ENCODE results near the gene SLFN14.
"Not testable (repeated sequence)": the region's sequence is repeated elsewhere in the genome, so short reads cannot be mapped to it uniquely, and the experiment has no call there.

SLFN14 gene

DNA sequence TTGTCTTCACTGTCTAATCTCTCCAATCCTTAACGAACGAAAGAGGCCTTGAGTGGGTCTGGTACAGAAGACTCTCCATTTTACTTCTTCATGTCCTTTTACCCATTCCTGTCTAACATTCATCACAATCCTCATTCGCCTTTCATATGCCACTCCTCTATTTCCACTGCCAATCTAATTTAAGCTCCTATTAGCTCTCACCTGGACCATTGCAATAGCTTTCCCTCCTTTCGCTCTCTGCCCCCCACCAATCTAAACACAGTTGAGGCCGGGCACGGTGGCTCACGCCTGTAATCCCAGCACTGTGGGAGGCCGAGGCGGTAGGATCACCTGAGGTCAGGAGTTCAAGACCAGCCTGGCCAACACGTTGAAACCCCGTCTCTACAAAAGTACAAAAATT lies 6.3 kb upstream of the SLFN14 start:
- peak overlapping the region; percentile 99 for H3K4me3 ChIP-seq (ENCODE audit: low read length)
- no peak for DNase-seq (ENCODE audit: low read depth, low spot score)

DNA sequence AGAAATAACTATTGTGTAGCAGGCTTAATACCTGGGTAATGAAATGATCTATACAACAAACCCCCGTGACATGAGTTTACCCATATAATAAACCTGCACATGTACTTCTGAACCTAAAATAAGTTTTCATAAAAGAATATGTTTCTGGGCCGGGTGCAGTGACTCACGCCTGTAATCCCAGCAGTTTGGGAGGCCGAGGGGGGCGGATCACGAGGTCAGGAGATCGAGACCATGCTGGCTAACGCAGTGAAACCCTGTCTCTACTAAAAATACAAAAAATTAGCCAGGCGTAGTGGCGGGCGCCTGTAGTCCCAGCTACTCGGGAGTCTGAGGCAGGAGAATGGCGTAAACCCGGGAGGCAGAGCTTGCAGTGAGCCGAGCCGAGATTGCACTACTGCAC lies 2.6 kb upstream of the SLFN14 start:
- DNase-seq (ENCODE audit: low read depth, low spot score): not testable (repeated sequence)

DNA sequence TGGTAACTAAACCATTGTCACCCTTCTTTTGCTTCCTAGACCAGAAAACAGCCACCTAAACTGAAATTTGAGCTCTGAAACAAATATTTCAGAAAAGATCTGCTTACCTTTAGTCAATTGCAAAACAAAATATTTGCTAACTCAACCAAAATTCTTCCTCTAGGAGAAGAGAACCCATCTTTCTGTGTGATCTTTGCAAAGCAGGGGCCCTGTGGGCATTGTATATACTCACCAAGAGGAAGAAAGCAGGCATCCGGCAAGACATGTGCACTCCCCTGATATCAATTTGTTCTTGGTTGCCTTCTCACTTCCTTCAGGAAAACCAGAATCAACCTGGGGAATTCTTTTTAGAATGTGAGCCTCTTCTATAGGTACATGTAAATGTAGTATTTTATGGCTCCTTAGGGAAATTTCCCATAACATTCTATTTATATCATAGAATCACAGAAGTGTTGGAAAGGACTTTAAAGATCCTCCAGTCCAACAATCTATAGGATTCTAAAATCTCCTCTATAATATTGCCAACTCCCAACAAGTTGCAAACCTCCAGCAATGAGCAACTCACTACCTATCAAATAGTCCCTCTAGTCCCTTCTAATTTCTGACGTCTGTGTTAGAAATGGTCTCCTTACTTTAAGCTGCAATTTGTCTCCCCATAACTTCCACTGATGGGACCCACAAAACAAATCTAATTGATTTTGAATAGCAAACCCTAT lies 966 bp downstream of the SLFN14 start:
- no peak for DNase-seq (ENCODE audit: low read depth, low spot score)
- no peak overlapping the region for H3K4me3 ChIP-seq (ENCODE audit: low read length)

More for the DNA sequence above, 2.6 kb upstream of the SLFN14 start:
- H3K4me3 ChIP-seq (ENCODE audit: low read length): not testable (repeated sequence)

DNA sequence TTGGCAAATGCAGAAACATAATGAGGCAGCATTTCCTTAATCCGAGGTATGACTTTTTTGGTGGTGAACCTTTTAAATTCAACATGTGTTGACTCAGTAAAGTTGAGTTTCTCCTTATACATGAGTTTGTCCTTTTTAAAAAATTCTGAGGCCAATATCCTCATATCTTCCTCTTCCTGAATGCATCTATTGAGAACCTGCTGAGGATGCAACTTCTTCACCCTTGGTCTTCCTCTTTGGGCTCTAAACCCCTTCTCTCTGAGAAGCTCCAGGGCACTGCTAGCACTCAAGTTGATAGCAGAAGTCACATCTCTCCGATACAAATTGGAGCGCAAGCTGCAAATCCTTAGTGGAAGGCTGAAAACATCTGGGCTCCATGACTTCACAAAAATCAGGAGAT lies 3.3 kb downstream of the SLFN14 start:
- DNase-seq (ENCODE audit: low read depth, low spot score): no peak
- H3K4me3 ChIP-seq (ENCODE audit: low read length): no peak overlapping the region

DNA sequence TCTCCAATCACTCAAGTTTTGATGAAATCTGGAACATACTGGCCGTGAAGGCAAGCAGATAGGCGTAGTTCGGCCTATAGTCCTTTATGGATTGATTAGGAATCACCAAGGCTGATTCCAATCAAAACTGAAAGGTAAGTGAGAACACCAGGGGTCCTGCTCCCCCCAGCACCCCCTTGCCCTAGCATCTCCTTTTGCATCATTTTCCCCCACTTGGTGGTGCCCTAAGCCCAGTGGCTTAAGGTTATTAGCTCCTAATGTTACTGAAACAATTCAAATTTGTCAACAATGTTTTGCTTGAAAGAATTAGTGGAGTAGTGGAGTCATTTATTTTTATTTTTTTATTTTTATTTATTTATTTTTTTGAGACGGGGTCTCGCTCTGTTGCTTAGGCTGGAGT lies 4.9 kb downstream of the SLFN14 start:
- DNase-seq (ENCODE audit: low read depth, low spot score): no peak
- H3K4me3 ChIP-seq (ENCODE audit: low read length): no peak overlapping the region

DNA sequence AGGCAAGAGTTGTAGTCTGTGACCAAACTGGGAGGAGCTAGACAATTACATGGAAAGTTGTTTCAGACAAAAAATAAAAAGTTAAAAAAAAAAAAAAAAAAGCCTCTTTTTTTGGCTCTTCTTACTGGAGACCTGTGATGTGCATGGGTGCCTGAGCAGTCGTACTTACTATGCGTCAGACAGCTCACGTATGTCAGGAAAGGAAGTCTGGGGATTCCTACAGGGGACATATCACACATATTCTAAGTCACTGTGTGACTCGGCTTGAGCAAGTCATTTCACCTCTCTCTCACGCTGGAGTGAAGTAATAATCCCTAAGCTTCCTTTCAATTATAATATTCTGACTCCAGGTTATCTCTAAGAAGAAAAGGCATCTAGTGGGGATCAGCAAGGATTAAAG lies 6.0 kb downstream of the SLFN14 start:
- no peak overlapping the region for H3K4me3 ChIP-seq (ENCODE audit: low read length)
- DNase-seq (ENCODE audit: low read depth, low spot score): no peak

DNA sequence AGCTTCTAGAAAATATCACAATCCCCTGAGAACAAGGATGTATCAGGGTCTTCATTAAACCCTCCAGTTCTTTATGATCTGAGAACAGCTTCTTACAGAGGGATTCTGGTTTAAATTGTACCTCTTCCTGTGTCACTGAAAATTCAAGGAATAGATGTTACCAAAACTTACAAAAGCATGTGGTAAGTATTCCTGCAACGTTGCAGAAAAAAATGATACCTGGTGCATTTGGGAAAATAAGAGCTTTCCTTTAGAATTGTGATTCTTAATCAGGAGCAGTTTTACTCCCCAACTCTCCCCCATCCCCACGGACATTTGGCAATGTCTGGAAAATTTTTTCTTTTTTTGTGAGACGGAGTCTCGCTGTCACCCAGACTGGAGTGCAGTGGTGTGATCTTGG lies 7.3 kb downstream of the SLFN14 start:
- no peak overlapping the region for H3K4me3 ChIP-seq (ENCODE audit: low read length)
- no peak for DNase-seq (ENCODE audit: low read depth, low spot score)

DNA sequence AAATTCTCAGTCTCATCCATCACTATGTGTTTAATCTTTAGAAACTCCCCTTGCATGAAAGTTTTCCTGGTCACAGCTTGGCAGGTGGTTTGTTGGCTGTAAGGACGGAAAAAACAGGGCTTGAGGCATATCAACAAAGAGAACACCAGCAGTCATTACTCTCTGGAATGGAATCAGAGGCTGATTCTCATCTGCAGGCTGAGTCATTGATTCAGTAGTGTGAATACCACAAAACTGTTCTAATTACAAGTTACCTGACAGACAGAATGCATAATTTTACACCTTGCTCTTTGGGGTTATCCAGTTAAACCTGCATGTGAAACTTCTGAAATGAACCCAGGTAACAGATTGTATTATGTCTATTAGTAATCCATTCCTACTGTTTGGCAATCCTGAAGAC lies 11.6 kb downstream of the SLFN14 start:
- no peak overlapping the region for H3K4me3 ChIP-seq (ENCODE audit: low read length)
- no peak for DNase-seq (ENCODE audit: low read depth, low spot score)

DNA sequence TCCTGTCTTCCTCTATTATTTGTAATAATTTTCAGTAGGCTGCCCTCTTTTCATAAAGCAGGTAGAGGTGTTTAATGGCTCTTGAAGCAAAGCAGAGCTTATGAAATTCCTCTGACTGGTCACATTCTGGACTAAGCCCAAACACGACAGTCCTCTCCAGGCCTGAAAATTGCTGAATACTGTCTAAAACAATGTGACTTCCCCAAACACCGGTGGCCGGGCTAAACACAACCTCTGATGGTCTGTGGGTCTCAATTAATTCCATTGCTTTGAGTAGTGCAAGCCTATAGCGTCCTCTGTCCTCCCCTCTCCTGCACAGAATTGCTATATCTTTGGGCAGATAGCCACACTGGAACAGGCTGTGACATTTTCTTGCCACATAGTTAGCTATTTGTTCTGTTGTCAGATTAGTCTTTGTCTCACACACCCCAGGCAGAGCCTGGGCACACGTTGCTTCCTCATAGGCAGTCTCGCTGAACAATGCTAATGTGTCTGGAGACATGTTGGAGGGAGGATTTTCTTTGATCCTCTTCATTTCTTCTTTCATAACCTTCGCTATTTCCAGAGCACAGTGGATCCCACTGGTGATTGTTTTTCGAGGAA lies 12.3 kb downstream of the SLFN14 start:
- no peak for DNase-seq (ENCODE audit: low read depth, low spot score)
- H3K4me3 ChIP-seq (ENCODE audit: low read length): no peak overlapping the region

DNA sequence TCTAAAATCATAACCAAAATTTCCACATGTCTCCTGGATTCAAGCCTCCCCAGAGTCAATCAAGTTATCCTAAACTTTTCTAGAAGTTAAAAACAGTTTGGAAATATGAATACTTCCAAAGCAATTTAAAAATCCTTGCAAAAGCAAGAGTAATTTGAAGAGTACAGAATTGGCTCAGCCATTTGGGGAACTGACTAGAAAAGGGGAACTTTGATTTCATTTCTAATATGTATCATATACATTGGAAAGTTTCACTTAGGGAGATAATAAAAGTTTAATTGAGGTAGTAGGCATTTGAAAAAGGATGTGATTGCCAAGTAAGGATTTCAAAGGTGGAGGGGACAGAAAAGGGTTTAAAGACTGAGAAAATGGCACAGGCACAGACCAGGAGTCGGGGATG lies 14.1 kb downstream of the SLFN14 start:
- no peak overlapping the region for H3K4me3 ChIP-seq (ENCODE audit: low read length)
- no peak for DNase-seq (ENCODE audit: low read depth, low spot score)

DNA sequence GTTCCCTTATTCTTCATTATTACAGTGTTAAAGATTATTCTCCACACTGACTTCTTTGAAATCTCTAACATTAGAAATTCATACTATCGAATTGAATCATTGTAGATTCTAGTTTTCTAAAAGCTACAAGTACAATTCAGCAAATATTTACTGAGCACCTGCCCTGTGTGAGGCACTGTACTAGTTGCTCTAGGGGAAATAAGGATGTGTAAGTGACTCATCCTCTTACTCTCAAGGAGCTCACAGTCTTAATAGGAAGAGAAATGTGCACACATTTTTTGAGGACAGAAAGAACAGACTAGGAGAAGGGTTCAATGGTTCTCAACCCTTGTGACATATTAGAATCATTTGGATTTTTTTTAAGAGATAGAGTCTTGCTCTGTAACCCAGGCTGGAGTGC lies 15.5 kb downstream of the SLFN14 start:
- no peak overlapping the region for H3K4me3 ChIP-seq (ENCODE audit: low read length)

DNA sequence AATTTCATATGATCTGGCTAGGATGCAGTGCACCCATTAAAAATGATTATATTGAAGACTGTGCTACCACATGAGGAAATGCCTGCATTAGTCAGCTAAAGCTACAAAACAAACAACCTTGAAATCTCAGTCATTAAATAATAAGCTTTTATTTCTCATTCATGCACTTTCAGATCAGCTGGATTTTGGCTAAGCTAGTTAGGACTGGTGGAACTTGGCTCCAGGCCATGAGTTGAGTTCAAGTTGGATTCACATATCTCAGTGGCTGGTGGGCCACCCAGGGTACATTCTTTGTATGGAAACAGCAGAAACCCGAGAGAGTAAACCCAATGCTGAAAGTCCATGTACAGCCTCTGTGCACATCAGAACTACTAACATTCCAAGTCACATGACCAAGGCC lies 16.8 kb downstream of the SLFN14 start:
- H3K4me3 ChIP-seq (ENCODE audit: low read length): no peak overlapping the region
- no peak for DNase-seq (ENCODE audit: low read depth, low spot score)

More for the DNA sequence above, 15.5 kb downstream of the SLFN14 start:
- DNase-seq (ENCODE audit: low read depth, low spot score): no peak

DNA sequence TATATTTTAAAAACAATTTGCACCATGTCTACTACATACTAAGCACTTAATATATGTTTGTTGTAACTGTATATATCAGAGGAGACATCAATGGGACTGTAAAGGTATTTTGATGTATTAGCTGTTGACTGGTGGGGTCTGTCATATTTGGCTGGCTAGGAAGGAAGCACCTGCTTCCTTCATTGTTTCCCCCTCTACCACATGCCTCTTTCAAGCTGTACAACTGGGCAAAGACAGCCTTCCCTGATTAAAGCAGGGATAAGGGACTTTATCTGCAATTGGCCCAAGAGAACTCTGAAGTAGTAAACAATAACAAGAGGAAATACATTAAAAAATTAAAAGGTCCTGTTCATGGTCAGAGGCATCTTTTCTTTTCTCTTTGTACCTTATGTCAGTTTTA lies 17.6 kb downstream of the SLFN14 start:
- no peak overlapping the region for H3K4me3 ChIP-seq (ENCODE audit: low read length)
- peak; percentile 61 for DNase-seq (ENCODE audit: low read depth, low spot score)

DNA sequence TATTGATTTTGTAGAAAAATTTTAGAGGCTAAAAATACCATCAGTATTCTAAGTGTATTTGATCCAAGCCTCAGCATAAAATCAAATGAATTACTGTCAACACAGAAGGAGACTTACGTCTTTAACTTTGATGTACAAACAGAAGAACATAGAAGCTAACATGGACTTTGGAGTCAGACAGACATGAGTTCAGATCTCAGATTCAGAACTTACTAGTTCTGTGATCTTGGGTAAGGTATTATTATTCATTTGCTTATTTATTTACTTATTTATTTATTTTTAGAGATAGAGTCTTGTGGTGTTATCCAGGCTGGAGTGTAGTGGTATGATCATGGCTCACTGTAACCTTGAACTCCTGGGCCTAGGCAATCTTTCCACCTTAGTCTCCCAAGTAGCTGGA lies 19.2 kb downstream of the SLFN14 start:
- peak overlapping the region; percentile 54 for H3K4me3 ChIP-seq (ENCODE audit: low read length)
- DNase-seq (ENCODE audit: low read depth, low spot score): no peak

DNA sequence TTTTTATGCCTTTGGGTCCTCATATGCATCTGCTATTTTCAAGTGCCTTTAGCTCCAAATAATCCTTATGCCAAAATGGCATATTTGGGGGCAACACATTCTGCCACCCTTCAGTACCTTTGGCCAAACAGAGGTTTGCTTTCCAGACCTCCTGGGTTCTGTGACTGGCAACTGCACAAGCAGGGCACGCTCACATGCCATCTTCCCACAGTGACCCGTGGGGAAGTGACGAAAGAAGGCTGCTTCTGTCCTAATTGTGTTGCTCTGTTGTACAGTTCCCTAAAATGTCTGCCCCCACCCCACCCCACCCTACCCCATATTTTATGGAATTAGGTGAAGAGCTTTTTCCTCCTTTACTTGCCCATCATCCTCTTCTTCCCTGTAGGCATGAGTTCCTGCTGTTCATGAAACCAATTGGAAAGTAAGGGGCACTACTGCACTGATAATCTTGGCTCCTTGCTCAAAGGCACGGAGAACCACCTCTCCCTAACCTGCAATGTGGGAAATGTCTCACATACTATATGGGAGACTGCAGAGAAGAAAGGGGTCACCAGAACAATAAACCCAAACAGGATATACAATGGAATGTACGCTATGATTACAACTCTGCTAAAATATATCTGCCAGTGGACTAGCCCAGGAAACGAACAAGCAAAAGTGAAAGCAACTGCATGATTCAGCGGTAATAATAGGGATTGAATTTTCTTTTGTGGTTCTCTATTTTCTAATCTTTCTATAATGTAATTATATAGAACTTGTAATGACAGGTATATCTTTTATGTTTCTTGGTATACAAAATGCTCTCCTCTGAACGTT lies 19.8 kb downstream of the SLFN14 start:
- DNase-seq (ENCODE audit: low read depth, low spot score): peak; percentile 54

DNA sequence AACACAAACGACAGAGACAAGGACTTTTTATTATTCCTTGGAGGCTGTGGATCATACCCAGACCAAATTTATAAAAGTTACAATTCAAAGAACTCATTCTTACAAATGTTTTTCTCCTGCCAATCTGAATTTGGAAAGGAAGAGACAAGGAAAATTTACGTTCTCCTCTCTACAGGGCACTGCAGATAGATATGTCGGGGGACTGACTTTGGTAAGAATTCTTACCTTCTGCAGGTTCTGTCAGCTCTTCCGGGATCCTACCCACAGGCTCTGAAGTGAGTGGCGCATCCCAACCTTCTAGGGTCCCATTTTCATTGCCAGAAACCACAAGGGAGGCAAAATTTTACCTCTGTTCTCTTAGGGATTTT lies 21.0 kb downstream of the SLFN14 start:
- H3K4me3 ChIP-seq (ENCODE audit: low read length): no peak overlapping the region; the same call in 1 of the 2 replicates
- no peak for DNase-seq (ENCODE audit: low read depth, low spot score)

More for the DNA sequence above, 19.8 kb downstream of the SLFN14 start:
- peak overlapping the region; percentile 54 for H3K4me3 ChIP-seq (ENCODE audit: low read length)

DNA sequence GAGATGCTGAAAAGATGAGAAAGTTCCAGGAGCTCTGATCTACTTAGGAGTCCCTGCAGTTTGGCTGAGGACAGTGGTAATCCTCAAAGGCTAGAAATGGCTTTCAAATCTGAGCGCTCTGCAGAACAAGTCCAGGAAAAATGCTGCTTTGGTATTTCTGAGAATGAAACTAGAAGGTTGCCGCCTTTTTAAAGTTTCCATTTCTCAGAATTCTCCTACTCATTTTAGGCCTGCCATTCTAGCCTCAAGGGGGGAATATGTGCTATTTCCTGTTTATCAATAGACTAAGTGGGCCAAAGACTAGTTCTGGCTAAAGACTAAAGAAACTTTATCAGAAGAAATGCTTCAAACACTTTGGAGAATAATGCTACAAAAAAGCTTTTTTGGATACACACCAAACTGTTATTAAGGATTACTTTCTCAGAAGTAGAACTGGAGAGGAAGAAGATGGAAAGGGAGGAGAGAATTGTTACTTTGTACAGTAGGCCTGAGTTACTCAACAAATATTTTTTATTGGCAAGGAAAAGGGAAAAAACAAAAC lies 22.9 kb downstream of the SLFN14 start, which contains the start of gene SLFN12L:
Gene SLFN12L (minus strand): TSS at position 78 of the 541 bp plus-strand sequence. CDS start 15,314 bp downstream, outside the sequence.
- H3K4me3 ChIP-seq (ENCODE audit: low read length): no peak within 1 kb of the TSS
- no peak for DNase-seq (ENCODE audit: low read depth, low spot score)

DNA sequence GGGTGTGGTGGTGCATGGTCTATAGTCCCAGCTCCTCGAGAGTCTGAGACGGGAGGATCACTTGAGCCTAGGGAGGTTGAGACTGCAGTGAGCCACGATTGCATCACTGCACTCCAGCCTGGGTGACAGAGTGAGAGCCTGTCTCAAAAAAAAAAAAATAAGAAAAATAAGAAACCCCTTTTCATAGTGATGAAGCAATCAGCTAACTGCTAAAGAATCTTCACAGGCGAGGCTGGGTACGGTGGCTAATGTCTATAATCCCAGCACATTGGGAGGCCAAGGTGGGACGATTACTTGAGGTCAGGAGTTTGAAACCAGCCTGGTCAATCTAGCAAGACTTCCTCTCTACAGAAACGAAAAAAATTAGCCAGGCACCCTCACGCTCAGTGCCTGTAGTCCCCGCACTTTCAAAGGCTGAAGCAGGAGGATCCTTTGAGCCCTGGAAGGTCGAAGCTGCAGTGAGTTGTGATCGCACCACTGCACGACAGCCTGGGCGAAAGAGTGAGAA lies 23.9 kb downstream of the SLFN14 start:
- H3K4me3 ChIP-seq (ENCODE audit: low read length): no peak overlapping the region
- DNase-seq (ENCODE audit: low read depth, low spot score): no peak

DNA sequence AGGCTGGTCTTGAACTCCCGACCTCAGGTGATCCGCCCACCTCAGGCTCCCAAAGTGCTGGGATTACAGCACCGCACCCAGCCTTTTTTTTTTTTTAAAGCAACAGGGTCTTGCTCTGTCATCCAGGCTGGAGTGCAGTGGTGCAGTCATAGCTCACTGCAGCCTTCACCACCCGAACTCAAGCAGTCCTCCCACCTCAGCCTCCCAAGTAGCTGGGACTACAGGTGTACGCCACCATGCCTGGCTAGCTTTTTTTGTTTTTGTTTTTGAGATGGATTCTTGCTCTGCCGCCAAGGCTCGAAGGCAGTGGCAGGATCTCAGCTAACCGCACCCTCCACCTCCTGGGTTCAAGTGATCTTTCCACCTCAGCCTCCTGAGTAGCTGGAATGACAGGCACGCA lies 25.2 kb downstream of the SLFN14 start:
- DNase-seq (ENCODE audit: low read depth, low spot score); H3K4me3 ChIP-seq (ENCODE audit: low read length): not testable (repeated sequence)
